ENCODE results near the gene ODAD3. TPM values are rescaled to one million over a fixed set of nuclear protein-coding genes. Genes with fewer than 3 reads are reported as not detected.
"Not testable (repeated sequence)": the region's sequence is repeated elsewhere in the genome, so short reads cannot be mapped to it uniquely, and the experiment has no call there.

The ODAD3 gene
- total RNA-seq, 1 donor from 2014 or later, result 4.3 TPM

DNA sequence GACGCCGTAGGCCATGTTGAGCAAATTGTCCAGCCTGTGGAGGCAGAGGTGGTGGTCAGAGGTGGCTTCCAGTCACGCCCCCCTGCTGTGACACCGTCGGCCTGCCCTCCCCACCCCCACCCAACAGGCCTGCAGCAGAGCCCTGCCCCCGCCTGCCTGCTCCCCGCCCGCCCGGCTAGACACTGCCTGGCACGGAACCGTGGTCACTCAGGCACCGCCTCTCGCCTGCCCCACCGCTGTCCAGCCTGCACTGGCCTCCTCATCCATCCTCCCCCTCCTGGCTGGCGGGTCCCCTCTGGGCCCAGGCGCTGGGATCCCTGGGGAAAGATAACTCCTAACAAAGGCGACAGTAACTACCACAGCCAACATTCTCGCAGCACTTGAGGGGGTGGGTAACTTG, 22.2 kb upstream of the ODAD3 start:
- TF ChIP-seq CTCF (IDR thresholded peaks at IDR 0.05), result no peak
- intact Hi-C loops (cut with DNase I), result no loop called here
- H3K27ac ChIP-seq, result no peak overlapping the region
- DNase-seq, result no peak
- H3K4me1 ChIP-seq, result no peaks in the 10 kb centered on the region
- H3K27me3 ChIP-seq (ENCODE audit: low read depth), result peaks cover 10% of the 10 kb centered on the region
- H3K9me3 ChIP-seq, result no peaks in the 10 kb centered on the region
- no peak overlapping the region for H3K4me3 ChIP-seq
- H3K36me3 ChIP-seq, result no peaks in the 10 kb centered on the region
- ATAC-seq, result no peak

DNA sequence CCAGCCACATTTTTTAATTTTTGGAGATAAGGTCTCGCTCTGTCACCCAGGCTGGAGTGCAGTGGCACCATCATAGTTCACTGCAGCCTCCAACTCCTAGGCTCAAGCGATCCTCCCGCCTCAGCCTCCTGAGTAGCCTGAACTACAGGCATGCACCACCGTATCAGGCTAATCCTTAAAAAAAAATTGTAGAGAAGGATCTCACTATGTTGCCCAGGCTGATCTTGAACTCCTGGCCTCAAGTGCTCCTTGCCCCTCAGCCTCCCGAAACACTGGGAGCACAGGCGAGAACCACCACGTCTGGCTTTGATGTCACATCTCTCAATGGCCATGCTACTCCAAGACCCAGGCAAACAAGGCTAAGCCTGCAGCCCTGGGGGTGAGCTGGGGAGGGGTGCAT, 21.7 kb upstream of the ODAD3 start:
- H3K36me3 ChIP-seq, result no peaks in the 10 kb centered on the region

GRCh38 chr19:11455233-11455554, 20.3 kb upstream of the ODAD3 start:
- intact Hi-C loops (cut with DNase I); ATAC-seq; H3K9me3 ChIP-seq; H3K27ac ChIP-seq; DNase-seq; H3K4me1 ChIP-seq; H3K4me3 ChIP-seq; H3K36me3 ChIP-seq: not testable (repeated sequence)
- H3K27me3 ChIP-seq (ENCODE audit: low read depth), result peaks cover 10% of the 10 kb centered on the region

More for the DNA sequence above, 21.7 kb upstream of the ODAD3 start:
- ATAC-seq (no peak), DNase-seq (no peak)
- peaks cover 10% of the 10 kb centered on the region for H3K27me3 ChIP-seq (ENCODE audit: low read depth)
- no peaks in the 10 kb centered on the region for H3K9me3 ChIP-seq
- no peaks in the 10 kb centered on the region for H3K4me1 ChIP-seq
- no peak overlapping the region for H3K27ac ChIP-seq
- TF ChIP-seq CTCF (IDR thresholded peaks at IDR 0.05), result no peak
- intact Hi-C loops (cut with DNase I), result no loop called here
- no peak overlapping the region for H3K4me3 ChIP-seq

DNA sequence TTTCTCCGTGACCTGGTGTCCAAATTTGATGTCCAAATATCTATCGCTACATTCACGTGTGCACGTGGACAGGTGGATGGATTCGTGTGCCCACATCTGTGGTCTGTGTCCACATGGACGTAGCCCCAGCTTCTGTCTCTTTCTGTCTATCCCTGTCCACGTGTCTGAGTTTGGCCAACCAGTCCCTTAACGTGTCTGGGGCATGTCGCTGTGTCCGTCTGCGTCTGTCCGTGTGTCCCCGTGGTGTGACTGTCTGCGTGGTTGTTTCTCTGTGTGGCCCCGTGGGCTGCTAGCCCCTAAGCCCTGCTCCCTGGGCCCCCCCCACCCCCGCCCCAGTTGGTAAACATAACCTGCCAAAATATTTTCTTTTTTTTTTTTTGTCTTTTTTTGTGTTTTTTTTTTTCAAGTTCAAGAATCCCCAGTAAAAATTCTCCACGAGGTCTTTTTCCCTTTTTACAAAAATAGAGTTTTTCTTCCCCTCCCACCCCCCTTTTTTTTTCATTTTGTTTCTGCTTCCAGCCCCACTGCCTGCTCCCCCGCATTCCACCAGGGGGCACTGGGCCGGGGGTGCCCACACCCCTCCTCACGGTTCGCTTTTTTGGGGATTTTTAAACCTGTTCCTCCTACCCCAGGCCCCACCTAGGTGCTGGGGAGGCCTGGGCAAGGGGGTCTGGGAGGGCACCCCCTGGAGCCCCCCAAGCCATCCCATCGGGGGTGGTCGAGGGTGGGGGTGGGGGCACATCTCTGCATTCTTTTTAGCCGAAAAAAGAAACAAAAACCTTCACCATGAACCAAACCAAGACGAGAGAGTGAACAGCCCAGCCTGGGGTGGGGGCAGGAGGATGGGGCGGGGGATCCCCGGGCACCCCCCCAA, 18.8 kb upstream of the ODAD3 start:
- intact Hi-C loops (cut with DNase I), result no loop called here
- H3K27me3 ChIP-seq (ENCODE audit: low read depth), result peaks cover 7% of the 10 kb centered on the region
- H3K36me3 ChIP-seq, result peaks cover 23% of the 10 kb centered on the region
- DNase-seq (no peak), ATAC-seq (no peak)
- H3K9me3 ChIP-seq, result no peaks in the 10 kb centered on the region
- H3K4me1 ChIP-seq, result no peaks in the 10 kb centered on the region
- no peak for TF ChIP-seq CTCF (IDR thresholded peaks at IDR 0.05)
- no peak overlapping the region for H3K4me3 ChIP-seq
- H3K27ac ChIP-seq, result no peak overlapping the region

DNA sequence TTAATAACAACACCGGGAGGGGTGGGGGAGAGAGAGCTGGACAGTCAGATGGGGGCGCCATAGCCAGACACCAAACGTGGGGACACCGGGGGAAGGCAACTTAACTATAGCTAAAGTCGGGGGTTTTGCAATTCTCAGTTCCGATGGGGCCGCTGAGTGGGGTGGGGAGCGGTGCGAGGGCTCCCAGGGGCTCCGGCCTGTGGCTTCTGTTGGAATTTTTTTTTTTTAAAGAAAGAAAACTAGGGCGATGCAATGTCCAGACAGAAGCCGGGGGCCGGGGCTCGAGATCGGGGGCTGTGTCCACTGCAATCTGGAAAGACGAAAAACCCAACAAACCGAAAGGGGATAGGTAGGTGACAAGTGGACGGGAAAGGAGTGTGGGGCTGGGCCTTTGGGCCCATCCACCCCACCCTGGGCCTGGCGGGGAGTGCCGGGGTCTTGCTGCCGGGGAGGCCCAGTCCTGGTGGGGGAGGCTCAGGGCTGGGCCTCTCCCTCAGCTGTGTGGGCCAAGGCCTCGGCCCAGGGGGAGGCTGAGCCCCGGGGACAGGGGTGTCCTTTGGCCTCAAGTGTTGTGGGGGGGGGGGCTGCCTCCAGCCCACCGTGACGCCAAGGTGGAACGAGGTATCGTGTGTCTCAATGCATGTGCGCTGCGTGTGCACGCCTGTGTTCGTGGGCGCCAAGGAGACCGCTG, 17.8 kb upstream of the ODAD3 start:
- Histone ChIP-seq H3K27me3 (ENCODE audit: low read depth) (no peaks in the 10 kb centered on the region), H3K27ac (no peak overlapping the region), H3K4me1 (no peaks in the 10 kb centered on the region), H3K4me3 (no peak overlapping the region), H3K9me3 (no peaks in the 10 kb centered on the region), H3K36me3 (peaks cover 33% of the 10 kb centered on the region)
- intact Hi-C loops (cut with DNase I), result no loop called here
- ATAC-seq (no peak), DNase-seq (no peak)
- no peak for TF ChIP-seq CTCF (IDR thresholded peaks at IDR 0.05)

Measured in lower lobe of right lung (tissue), 2 donors.